HepG2 (cell line): Measurements from ENCODE around the gene GTPBP6. TPM values are rescaled to one million over a fixed set of nuclear protein-coding genes. Genes with fewer than 3 reads are reported as not detected.

ENCODE experiments used
- BRCA1 ChIP-seq: sonication (generic); formaldehyde crosslinking; IDR thresholded peaks from 2 replicates; pipeline ENCODE4 v1.4.0; 2020; ENCODE audit warnings: missing genetic modification reagents
- DMAP1 ChIP-seq: IDR thresholded peaks from 2 replicates; pipeline ENCODE4 v1.6.1; 2016
- FOSL2 ChIP-seq: sonication (generic); formaldehyde crosslinking; IDR thresholded peaks from 2 replicates; pipeline ENCODE4 v1.4.0; 2020; ENCODE audit warnings: missing genetic modification reagents
- HDAC2 ChIP-seq: sonication (generic); formaldehyde crosslinking; IDR thresholded peaks from 2 replicates; pipeline ENCODE4 v1.4.0; 2020; ENCODE audit warnings: missing genetic modification reagents
- HES4 ChIP-seq: sonication (generic); formaldehyde crosslinking; IDR thresholded peaks from 2 replicates; pipeline ENCODE4 v1.9.0; 2021; ENCODE audit warnings: mild to moderate bottlenecking, missing genetic modification reagents, borderline replicate concordance
- MXI1 ChIP-seq: IDR thresholded peaks from 3 replicates; pipeline ENCODE4 v1.6.1; 2012; ENCODE audit warnings: low read depth, low read length, inconsistent platforms, borderline replicate concordance
- PRPF4 ChIP-seq: fragments of 200-400 bp; formaldehyde crosslinking; IDR thresholded peaks from 2 replicates; pipeline ENCODE4 v1.6.1; 2016; ENCODE audit warnings: low read length, low read depth; ENCODE audit not compliant: poor library complexity, severe bottlenecking
- SCMH1 ChIP-seq: sonication (generic); formaldehyde crosslinking; IDR thresholded peaks from 2 replicates; pipeline ENCODE4 v1.9.0; 2021; ENCODE audit warnings: missing genetic modification reagents, mild to moderate bottlenecking, borderline replicate concordance
- STAG1 ChIP-seq: sonication (generic); formaldehyde crosslinking; IDR thresholded peaks from 2 replicates; pipeline ENCODE4 v1.4.0; 2020; ENCODE audit warnings: missing genetic modification reagents
- ZMYM2 ChIP-seq: sonication (generic); formaldehyde crosslinking; IDR thresholded peaks from 2 replicates; pipeline ENCODE4 v1.8.0; 2022; ENCODE audit warnings: mild to moderate bottlenecking, missing genetic modification reagents
- ZNF614 ChIP-seq: IDR thresholded peaks from 2 replicates; pipeline ENCODE4 v1.6.1; 2018; ENCODE audit warnings: missing biosample characterization, missing genetic modification reagents, inconsistent platforms, borderline replicate concordance
- polyA plus RNA-seq, 8 experiments: library from polyadenylated mRNA; depleted of rRNA in 3 of 8; stranded (reverse) in 7 of 8; unstranded in 1 of 8; fragments of >200 nt; fragmentation: Illumina TruSeq in 4 of 8; extraction: Trizol in 4 of 8; gene quantifications; 2 replicates each; pipeline versions ENCODE4 v1.2.1 to v1.2.3, GENCODE V29; 2011 to 2016; ENCODE audit warnings: low read depth in 4 of 8, missing spikeins in 1 of 8, mixed read lengths in 1 of 8; ENCODE audit not compliant: insufficient read depth in 1 of 8
- total RNA-seq, 5 experiments: library from RNA; depleted of rRNA; stranded (reverse); fragments of >200 nt; fragmentation: Illumina TruSeq; extraction: Trizol; gene quantifications; 2 replicates each; pipeline ENCODE4 v1.2.3, GENCODE V29; 2016; ENCODE audit warnings: low read depth in 1 of 5
- TF ChIP-seq, protein P1 (sequence below): sonication (generic); formaldehyde crosslinking; IDR thresholded peaks from 2 replicates; pipeline ENCODE4 v1.8.0; 2022; ENCODE audit warnings: mild to moderate bottlenecking, missing genetic modification reagents, moderate library complexity
- TF ChIP-seq, protein P2 (sequence below): sonication (generic); formaldehyde crosslinking; IDR thresholded peaks from 2 replicates; pipeline ENCODE4 v1.4.0; 2020; ENCODE audit warnings: missing genetic modification reagents
- TF ChIP-seq, protein P3 (sequence below): sonication (generic); IDR thresholded peaks from 2 replicates; pipeline ENCODE4 v1.6.1; 2016; ENCODE audit warnings: low read depth, borderline replicate concordance
- TF ChIP-seq, protein P4 (sequence below): sonication (generic); formaldehyde crosslinking; IDR thresholded peaks from 2 replicates; pipeline ENCODE4 v1.4.0; 2020; ENCODE audit warnings: missing genetic modification reagents, mild to moderate bottlenecking, borderline replicate concordance

The GTPBP6 gene
- total and polyA plus RNA-seq, 2 of the 13 experiments (the other 11 are each of a cell fraction or from before 2014, with no cell fraction given) = 20.2 to 39.6 TPM

DNA sequence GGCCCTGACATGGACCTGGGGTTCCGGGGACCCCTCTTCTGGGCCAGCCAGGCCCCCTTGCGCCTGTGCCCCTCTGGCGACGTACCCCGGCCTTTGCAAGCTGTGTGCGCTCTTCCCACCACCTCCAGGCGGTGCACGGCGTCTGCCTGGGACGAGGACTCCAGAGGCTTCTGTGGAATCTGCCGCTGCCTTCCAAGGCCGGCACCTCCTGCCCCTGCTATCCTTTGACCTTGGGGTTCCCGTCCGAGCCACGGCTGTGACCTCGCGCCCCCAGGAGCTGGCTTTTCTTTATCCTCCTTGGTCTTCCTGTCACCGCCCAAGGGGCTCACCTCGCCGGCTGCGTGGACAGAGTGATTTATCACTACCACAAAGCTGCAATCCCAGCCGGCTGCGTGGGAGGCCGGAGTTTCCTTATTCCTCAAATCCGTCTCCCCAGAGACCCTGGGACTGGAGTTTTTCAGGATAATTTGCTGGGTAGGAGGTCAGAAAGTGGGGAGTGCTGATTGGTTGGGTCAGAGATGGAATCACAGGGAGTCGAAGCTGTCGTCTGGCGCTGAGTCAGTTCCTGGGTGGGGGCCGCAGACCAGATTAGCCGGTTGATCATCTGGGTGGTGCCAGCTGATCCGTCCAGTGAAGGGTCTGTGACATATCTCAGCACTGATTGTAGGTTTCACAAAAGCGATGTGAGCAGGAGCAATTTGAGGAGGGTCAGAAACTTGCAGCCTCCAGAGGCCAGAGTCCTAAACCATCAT is 57.3 kb downstream of the GTPBP6 start (continued):
- TF ChIP-seq MXI1 (peak; percentile 42; the same call in 1 of the 3 replicates), FOSL2 (CRISPR knock-in tag) (peak; percentile 72), DMAP1 (peak; percentile 51; the same call in 1 of the 2 replicates), ZMYM2 (CRISPR knock-in tag) (0 out of 2 replicates have a peak, but pooled peaks have one; percentile 20), PRPF4 (no peak), BRCA1 (CRISPR knock-in tag) (no peak), HDAC2 (peak; percentile 50; the same call in 1 of the 2 replicates), HES4 (CRISPR knock-in tag) (peak; percentile 45; the same call in 1 of the 2 replicates), SCMH1 (CRISPR knock-in tag) (no peak), ZNF614 (CRISPR knock-in tag) (peak; percentile 11; the same call in 1 of the 2 replicates), STAG1 (CRISPR knock-in tag) (peak; percentile 66)
- TF ChIP-seq, protein P1, sequence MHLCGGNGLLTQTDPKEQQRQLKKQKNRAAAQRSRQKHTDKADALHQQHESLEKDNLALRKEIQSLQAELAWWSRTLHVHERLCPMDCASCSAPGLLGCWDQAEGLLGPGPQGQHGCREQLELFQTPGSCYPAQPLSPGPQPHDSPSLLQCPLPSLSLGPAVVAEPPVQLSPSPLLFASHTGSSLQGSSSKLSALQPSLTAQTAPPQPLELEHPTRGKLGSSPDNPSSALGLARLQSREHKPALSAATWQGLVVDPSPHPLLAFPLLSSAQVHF (CRISPR knock-in tag) = no peak
- TF ChIP-seq, protein P2, sequence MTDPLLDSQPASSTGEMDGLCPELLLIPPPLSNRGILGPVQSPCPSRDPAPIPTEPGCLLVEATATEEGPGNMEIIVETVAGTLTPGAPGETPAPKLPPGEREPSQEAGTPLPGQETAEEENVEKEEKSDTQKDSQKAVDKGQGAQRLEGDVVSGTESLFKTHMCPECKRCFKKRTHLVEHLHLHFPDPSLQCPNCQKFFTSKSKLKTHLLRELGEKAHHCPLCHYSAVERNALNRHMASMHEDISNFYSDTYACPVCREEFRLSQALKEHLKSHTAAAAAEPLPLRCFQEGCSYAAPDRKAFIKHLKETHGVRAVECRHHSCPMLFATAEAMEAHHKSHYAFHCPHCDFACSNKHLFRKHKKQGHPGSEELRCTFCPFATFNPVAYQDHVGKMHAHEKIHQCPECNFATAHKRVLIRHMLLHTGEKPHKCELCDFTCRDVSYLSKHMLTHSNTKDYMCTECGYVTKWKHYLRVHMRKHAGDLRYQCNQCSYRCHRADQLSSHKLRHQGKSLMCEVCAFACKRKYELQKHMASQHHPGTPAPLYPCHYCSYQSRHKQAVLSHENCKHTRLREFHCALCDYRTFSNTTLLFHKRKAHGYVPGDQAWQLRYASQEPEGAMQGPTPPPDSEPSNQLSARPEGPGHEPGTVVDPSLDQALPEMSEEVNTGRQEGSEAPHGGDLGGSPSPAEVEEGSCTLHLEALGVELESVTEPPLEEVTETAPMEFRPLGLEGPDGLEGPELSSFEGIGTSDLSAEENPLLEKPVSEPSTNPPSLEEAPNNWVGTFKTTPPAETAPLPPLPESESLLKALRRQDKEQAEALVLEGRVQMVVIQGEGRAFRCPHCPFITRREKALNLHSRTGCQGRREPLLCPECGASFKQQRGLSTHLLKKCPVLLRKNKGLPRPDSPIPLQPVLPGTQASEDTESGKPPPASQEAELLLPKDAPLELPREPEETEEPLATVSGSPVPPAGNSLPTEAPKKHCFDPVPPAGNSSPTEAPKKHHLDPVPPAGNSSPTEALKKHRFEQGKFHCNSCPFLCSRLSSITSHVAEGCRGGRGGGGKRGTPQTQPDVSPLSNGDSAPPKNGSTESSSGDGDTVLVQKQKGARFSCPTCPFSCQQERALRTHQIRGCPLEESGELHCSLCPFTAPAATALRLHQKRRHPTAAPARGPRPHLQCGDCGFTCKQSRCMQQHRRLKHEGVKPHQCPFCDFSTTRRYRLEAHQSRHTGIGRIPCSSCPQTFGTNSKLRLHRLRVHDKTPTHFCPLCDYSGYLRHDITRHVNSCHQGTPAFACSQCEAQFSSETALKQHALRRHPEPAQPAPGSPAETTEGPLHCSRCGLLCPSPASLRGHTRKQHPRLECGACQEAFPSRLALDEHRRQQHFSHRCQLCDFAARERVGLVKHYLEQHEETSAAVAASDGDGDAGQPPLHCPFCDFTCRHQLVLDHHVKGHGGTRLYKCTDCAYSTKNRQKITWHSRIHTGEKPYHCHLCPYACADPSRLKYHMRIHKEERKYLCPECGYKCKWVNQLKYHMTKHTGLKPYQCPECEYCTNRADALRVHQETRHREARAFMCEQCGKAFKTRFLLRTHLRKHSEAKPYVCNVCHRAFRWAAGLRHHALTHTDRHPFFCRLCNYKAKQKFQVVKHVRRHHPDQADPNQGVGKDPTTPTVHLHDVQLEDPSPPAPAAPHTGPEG = 0 out of 2 replicates have a peak, but pooled peaks have one; percentile 27
- TF ChIP-seq, protein P3, sequence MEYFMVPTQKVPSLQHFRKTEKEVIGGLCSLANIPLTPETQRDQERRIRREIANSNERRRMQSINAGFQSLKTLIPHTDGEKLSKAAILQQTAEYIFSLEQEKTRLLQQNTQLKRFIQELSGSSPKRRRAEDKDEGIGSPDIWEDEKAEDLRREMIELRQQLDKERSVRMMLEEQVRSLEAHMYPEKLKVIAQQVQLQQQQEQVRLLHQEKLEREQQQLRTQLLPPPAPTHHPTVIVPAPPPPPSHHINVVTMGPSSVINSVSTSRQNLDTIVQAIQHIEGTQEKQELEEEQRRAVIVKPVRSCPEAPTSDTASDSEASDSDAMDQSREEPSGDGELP = peak; percentile 90
- TF ChIP-seq, protein P4, sequence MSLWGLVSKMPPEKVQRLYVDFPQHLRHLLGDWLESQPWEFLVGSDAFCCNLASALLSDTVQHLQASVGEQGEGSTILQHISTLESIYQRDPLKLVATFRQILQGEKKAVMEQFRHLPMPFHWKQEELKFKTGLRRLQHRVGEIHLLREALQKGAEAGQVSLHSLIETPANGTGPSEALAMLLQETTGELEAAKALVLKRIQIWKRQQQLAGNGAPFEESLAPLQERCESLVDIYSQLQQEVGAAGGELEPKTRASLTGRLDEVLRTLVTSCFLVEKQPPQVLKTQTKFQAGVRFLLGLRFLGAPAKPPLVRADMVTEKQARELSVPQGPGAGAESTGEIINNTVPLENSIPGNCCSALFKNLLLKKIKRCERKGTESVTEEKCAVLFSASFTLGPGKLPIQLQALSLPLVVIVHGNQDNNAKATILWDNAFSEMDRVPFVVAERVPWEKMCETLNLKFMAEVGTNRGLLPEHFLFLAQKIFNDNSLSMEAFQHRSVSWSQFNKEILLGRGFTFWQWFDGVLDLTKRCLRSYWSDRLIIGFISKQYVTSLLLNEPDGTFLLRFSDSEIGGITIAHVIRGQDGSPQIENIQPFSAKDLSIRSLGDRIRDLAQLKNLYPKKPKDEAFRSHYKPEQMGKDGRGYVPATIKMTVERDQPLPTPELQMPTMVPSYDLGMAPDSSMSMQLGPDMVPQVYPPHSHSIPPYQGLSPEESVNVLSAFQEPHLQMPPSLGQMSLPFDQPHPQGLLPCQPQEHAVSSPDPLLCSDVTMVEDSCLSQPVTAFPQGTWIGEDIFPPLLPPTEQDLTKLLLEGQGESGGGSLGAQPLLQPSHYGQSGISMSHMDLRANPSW (CRISPR knock-in tag) = 0 out of 2 replicates have a peak, but pooled peaks have one; percentile 44
